ENCODE data around the gene GSTA2.
A peak's percentile ranks its signal among the peaks of the same experiment; 100 is the strongest.
"Not testable (repeated sequence)": the region's sequence is repeated elsewhere in the genome, so short reads cannot be mapped to it uniquely, and the experiment has no call there.

GSTA2 gene

GRCh38 chr6:52763322-52763916, at the start of gene GSTA2:
Gene GSTA2, minus strand, starts transcription at chr6:52763475. Its CDS starts 5,528 bp downstream, at chr6:52757947.
- not testable (repeated sequence) for DNase-seq (ENCODE audit: low read depth)

GRCh38 chr6:52809777-52810176, 46.5 kb upstream of the GSTA2 start:
- DNase-seq (ENCODE audit: low read depth) = not testable (repeated sequence)

- DNase-seq (ENCODE audit: low read depth) = no peak
Observed at GRCh38 chr6:52808660-52809059, 45.4 kb upstream of the GSTA2 start.

DNA sequence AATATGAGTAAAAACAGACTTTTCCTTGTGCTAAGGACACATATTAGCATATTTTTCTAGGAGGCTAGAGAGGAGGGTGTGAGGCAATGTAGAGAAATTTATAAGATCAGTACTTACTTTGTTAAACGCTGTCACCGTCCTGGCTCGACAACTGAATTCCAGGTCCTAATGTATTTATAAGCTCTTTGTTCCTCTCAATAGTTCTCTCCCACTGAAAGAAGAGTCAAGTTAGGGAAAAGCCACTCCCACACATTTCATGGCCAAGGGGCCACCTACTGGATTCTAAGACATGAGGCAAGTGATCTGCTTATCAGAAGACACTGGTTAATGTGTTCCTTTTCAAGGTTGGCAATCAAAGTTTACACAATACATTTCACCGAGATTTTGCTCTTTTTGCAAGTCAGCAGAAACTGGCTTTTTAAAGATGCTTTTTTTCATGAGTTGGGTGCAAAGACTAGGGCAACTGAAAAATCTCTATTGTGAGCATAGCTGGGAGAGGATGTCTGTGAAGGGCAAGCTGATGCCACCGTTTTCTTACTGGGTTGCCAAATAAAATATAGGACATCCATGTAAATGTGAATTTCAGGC, 40.5 kb upstream of the GSTA2 start, which contains the start of gene GSTA1:
TSS of gene GSTA1 (minus strand) at position 149 of the 588 bp plus-strand sequence. CDS start 4,549 bp downstream, outside the sequence.
- not testable (repeated sequence) for DNase-seq (ENCODE audit: low read depth)

GRCh38 chr6:52802806-52803205, 39.5 kb upstream of the GSTA2 start:
- DNase-seq (ENCODE audit: low read depth) = no peak

GRCh38 chr6:52801188-52801841, 38.0 kb upstream of the GSTA2 start:
- no peak for DNase-seq (ENCODE audit: low read depth)

GRCh38 chr6:52799272-52799671, 36.0 kb upstream of the GSTA2 start:
- DNase-seq (ENCODE audit: low read depth) = peak; percentile 58

DNA sequence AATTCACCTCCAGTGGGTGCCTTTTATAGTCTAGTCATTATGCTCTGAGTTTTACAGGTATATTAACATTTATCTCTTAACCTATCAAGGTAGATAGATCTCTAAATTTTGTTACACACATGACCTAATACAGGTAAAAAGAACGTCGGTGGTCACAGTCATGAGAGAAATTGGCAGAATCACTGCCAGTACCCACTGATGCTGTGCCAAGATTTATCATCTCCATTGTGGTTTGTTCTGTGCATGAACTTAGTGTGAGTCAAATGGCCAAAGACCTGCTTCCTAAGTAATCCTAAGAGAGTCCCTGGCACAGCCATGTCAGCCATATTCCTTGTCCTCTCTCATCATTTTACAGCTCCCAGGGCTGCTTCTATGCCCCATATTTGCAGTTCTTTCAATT, 31.1 kb upstream of the GSTA2 start:
- not testable (repeated sequence) for DNase-seq (ENCODE audit: low read depth)

- no peak for DNase-seq (ENCODE audit: low read depth)
Observed at GRCh38 chr6:52790861-52791260, 27.6 kb upstream of the GSTA2 start.

GRCh38 chr6:52789658-52790057, 26.4 kb upstream of the GSTA2 start:
- not testable (repeated sequence) for DNase-seq (ENCODE audit: low read depth)

DNA sequence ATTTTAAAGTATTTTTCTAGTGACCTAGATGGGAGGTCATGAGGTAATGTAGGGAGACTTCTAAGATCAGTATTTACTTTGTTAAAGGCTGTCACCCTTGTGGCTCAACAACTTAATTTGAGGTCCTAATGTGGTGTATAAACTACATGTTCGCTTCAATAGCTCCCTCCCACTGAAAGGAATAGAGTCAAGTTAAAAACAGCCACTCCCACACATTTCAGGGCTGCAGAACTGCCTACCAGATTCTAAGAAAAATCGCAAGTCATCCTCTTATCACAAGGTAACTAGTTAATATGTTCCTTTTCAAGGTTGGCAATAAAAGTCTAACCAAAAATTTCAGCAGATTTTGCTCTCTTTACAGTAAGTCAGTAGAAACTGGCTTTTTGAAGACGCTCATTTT, 25.2 kb upstream of the GSTA2 start:
- DNase-seq (ENCODE audit: low read depth) = no peak

DNA sequence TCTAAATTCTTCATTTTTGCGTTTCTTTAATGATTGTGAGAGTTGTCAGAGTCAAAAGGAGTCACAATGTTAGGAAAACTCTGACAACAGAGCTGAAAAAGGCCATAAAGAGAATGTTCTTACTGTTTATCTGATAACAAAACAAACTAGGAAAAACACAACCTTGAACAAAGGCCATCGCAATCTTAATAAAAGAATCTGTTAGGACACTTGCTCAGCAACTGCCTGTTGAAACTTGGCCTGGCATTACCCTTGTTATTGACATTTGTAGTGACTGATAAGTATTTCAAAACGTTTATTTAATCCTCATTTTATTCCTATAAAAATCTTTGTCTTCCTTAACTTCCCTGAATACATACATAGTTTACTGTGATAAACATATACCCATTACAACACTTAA, 24.6 kb upstream of the GSTA2 start:
- no peak for DNase-seq (ENCODE audit: low read depth)

GRCh38 chr6:52786249-52786956, 23.1 kb upstream of the GSTA2 start:
- no peak for DNase-seq (ENCODE audit: low read depth)

DNA sequence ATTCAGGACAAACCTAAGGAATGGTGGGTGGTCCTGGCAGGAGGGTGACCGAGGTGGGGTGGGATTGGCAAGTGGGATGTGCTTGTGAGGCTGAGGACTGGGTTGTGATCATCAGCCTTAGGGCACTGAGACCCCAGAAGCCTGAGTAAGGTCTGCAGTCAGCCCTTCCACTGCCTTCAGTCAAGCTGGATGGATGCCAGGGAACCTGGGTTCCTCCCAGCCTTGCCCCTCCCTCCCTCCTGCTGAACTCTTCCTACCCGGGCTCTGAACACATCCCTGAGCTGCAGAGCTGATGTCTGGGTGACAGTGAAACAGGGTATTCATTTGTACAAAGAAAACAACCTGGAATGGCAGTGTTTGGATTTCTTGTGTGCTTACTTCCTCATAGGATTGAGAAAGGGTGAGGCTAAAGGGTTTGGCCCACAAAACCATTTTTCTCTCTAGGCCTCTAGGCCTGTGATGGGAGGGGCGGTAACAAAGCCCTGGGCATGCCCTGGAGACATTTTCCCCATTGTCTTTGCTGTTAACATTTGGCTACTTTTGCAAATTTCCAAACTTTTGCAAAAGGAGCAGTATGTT, 19.5 kb upstream of the GSTA2 start:
- DNase-seq (ENCODE audit: low read depth) = not testable (repeated sequence)

GRCh38 chr6:52782209-52782608, 18.9 kb upstream of the GSTA2 start:
- not testable (repeated sequence) for DNase-seq (ENCODE audit: low read depth)

DNA sequence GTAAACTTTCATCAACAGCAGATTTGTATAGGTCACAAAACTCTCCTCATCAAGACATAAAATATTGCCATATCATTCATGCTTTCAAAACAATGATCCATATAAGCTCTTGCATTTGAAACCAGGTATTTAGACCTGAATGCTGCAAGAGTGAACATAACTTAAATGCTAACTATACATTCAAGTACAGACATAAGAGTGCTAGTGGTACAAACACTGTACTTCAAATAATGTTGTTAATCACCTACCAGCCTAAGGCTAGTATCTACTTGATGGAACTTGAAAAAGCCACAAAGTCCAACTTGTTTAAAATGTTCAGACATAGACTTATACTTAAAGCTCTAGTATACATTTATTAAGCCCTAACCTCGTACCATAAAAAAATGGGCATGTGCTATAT, 16.0 kb upstream of the GSTA2 start:
- DNase-seq (ENCODE audit: low read depth) = no peak

GRCh38 chr6:52776711-52777351, 13.6 kb upstream of the GSTA2 start:
- not testable (repeated sequence) for DNase-seq (ENCODE audit: low read depth)

- DNase-seq (ENCODE audit: low read depth) = not testable (repeated sequence)
Observed at GRCh38 chr6:52769399-52769798, 6.1 kb upstream of the GSTA2 start.

- not testable (repeated sequence) for DNase-seq (ENCODE audit: low read depth)
Observed at GRCh38 chr6:52767658-52768057, 4.4 kb upstream of the GSTA2 start.

DNA sequence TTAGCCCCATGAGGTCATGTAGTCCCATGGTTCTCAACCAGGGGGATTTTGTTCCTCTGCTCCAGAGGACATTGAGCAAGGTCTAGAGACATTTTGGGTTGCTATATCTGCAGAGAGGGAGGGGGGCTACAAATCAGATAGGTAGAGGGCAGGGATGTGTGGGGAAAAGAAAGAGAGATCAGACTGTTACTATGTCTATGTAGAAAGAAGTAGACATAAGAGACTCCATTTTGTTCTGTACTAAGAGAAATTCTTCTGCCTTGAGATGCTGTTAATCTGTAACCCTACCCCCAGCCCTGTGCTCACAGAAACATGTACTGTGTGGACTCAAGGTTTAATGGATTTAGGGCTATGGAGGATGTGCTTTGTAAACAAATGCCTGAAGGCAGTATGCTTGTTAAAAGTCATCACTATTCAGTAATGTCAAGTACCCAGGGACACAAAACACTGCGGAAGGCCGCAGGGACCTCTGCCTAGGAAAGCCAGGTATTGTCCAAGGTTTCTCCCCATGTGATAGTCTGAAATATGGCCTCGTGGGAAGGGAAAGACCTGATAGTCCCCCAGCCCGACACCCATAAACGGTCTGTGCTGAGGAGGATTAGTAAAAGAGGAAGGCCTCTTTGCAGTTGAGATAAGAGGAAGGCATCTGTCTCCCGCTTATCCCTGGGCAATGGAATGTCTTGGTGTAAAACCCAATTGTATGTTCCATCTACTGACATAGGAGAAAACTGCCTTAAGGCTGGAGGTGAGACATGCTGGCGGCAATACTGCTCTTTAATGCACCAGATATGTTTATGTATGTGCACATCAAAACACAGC, 1.4 kb downstream of the GSTA2 start:
- not testable (repeated sequence) for DNase-seq (ENCODE audit: low read depth)

All from stromal cell of bone marrow (primary cell).